ENCODE results near the gene IL18RAP.

Gene IL18RAP

GRCh38 chr2:102410952-102411351, 12.0 kb upstream of the IL18RAP start:
- H3K27me3 Mint-ChIP-seq, result no peaks in the 10 kb centered on the region
- H3K4me3 Mint-ChIP-seq, result no peak overlapping the region
- H3K36me3 Mint-ChIP-seq (ENCODE audit: low read depth), result peaks cover 5% of the 10 kb centered on the region
- peaks cover 9% of the 10 kb centered on the region for H3K9me3 Mint-ChIP-seq
- H3K27ac Mint-ChIP-seq, result no peak overlapping the region
- peaks cover 21% of the 10 kb centered on the region for H3K4me1 Mint-ChIP-seq (ENCODE audit: low read depth)

GRCh38 chr2:102412199-102412598, 10.8 kb upstream of the IL18RAP start:
- no peak overlapping the region for H3K27ac Mint-ChIP-seq
- H3K9me3 Mint-ChIP-seq, result peaks cover 12% of the 10 kb centered on the region
- no peak overlapping the region for H3K4me3 Mint-ChIP-seq
- peaks cover 9% of the 10 kb centered on the region for H3K36me3 Mint-ChIP-seq (ENCODE audit: low read depth)
- H3K27me3 Mint-ChIP-seq, result no peaks in the 10 kb centered on the region
- peaks cover 31% of the 10 kb centered on the region for H3K4me1 Mint-ChIP-seq (ENCODE audit: low read depth)

- H3K9me3 Mint-ChIP-seq, result peaks cover 4% of the 10 kb centered on the region
- H3K4me1 Mint-ChIP-seq (ENCODE audit: low read depth), result peaks cover 61% of the 10 kb centered on the region
- H3K27ac Mint-ChIP-seq, result peak overlapping the region; percentile 97
- H3K36me3 Mint-ChIP-seq (ENCODE audit: low read depth), result peaks cover 14% of the 10 kb centered on the region
- peak overlapping the region; percentile 64 for H3K4me3 Mint-ChIP-seq
- no peaks in the 10 kb centered on the region for H3K27me3 Mint-ChIP-seq
Measured at GRCh38 chr2:102417946-102418345, 5.0 kb upstream of the IL18RAP start.

DNA sequence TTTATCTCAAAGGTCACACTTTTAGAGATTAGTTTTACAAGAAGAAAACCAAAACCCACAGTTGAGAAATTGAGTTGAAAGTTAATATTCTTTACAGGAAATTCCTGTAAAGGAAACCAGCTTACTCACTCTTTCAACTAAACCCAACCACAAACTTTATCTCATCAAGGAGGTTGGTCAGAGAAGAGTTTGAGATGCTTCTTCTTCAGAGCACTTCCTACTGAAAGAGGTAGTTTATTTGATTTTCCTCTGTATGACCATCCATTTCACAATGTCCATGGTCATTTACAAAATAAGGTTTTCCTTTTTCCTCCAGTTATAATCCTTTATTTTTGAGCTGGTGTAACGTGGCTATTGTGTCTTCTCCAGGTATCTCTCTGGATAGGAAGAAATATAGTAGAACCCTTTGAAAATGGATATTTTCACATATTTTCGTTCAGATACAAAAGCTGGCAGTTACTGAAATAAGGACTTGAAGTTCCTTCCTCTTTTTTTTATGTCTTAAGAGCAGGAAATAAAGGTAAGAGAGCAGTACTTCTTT, 4.5 kb upstream of the IL18RAP start:
- no peaks in the 10 kb centered on the region for H3K27me3 Mint-ChIP-seq
- H3K4me1 Mint-ChIP-seq (ENCODE audit: low read depth), result peaks cover 66% of the 10 kb centered on the region
- peak overlapping the region; percentile 89 for H3K27ac Mint-ChIP-seq
- H3K4me3 Mint-ChIP-seq, result peak overlapping the region; percentile 82
- peaks cover 4% of the 10 kb centered on the region for H3K9me3 Mint-ChIP-seq
- H3K36me3 Mint-ChIP-seq (ENCODE audit: low read depth), result peaks cover 19% of the 10 kb centered on the region

- Mint-ChIP-seq H3K36me3 (ENCODE audit: low read depth) (peaks cover 24% of the 10 kb centered on the region), H3K4me3 (peak overlapping the region; percentile 82), H3K9me3 (peaks cover 4% of the 10 kb centered on the region), H3K27ac (peak overlapping the region; percentile 90), H3K4me1 (ENCODE audit: low read depth) (peaks cover 84% of the 10 kb centered on the region), H3K27me3 (no peaks in the 10 kb centered on the region)
Measured at GRCh38 chr2:102420290-102420689, 2.7 kb upstream of the IL18RAP start.

- Mint-ChIP-seq H3K27me3 (no peaks in the 10 kb centered on the region), H3K4me1 (ENCODE audit: low read depth) (peaks cover 89% of the 10 kb centered on the region), H3K27ac (peak overlapping the region; percentile 90), H3K36me3 (ENCODE audit: low read depth) (peaks cover 32% of the 10 kb centered on the region), H3K9me3 (no peaks in the 10 kb centered on the region), H3K4me3 (peak overlapping the region; percentile 82)
Measured at GRCh38 chr2:102421890-102422759, 835 bp upstream of the IL18RAP start.

- H3K4me3 Mint-ChIP-seq, result peak overlapping the region; percentile 82
- peaks cover 34% of the 10 kb centered on the region for H3K36me3 Mint-ChIP-seq (ENCODE audit: low read depth)
- no peaks in the 10 kb centered on the region for H3K9me3 Mint-ChIP-seq
- no peaks in the 10 kb centered on the region for H3K27me3 Mint-ChIP-seq
- peak overlapping the region; percentile 90 for H3K27ac Mint-ChIP-seq
- H3K4me1 Mint-ChIP-seq (ENCODE audit: low read depth), result peaks cover 91% of the 10 kb centered on the region
Measured at GRCh38 chr2:102423368-102423767, 408 bp downstream of the IL18RAP start.

- Mint-ChIP-seq H3K4me1 (ENCODE audit: low read depth) (peaks cover 90% of the 10 kb centered on the region), H3K27ac (peak overlapping the region; percentile 49), H3K27me3 (no peaks in the 10 kb centered on the region), H3K4me3 (peak overlapping the region; percentile 27), H3K36me3 (ENCODE audit: low read depth) (peaks cover 46% of the 10 kb centered on the region), H3K9me3 (peaks cover 6% of the 10 kb centered on the region)
Measured at GRCh38 chr2:102424754-102425153, 1.8 kb downstream of the IL18RAP start.

- Mint-ChIP-seq H3K4me3 (peak overlapping the region; percentile 6), H3K4me1 (ENCODE audit: low read depth) (peaks cover 91% of the 10 kb centered on the region), H3K27me3 (no peaks in the 10 kb centered on the region), H3K36me3 (ENCODE audit: low read depth) (peaks cover 53% of the 10 kb centered on the region), H3K27ac (no peak overlapping the region), H3K9me3 (peaks cover 7% of the 10 kb centered on the region)
Measured at GRCh38 chr2:102425441-102426132, 2.6 kb downstream of the IL18RAP start.

GRCh38 chr2:102427249-102427648, 4.3 kb downstream of the IL18RAP start:
- Mint-ChIP-seq H3K9me3 (peaks cover 7% of the 10 kb centered on the region), H3K27me3 (no peaks in the 10 kb centered on the region), H3K4me1 (ENCODE audit: low read depth) (peaks cover 92% of the 10 kb centered on the region), H3K4me3 (no peak overlapping the region), H3K36me3 (ENCODE audit: low read depth) (peaks cover 54% of the 10 kb centered on the region), H3K27ac (no peak overlapping the region)

- no peak overlapping the region for H3K27ac Mint-ChIP-seq
- H3K4me1 Mint-ChIP-seq (ENCODE audit: low read depth), result peaks cover 91% of the 10 kb centered on the region
Measured at GRCh38 chr2:102428573-102428972, 5.6 kb downstream of the IL18RAP start.

GRCh38 chr2:102432386-102432785, 9.4 kb downstream of the IL18RAP start:
- H3K4me1 Mint-ChIP-seq (ENCODE audit: low read depth), result peaks cover 86% of the 10 kb centered on the region
- peaks cover 7% of the 10 kb centered on the region for H3K9me3 Mint-ChIP-seq
- peak overlapping the region; percentile 42 for H3K27ac Mint-ChIP-seq
- no peak overlapping the region for H3K4me3 Mint-ChIP-seq
- H3K36me3 Mint-ChIP-seq (ENCODE audit: low read depth), result peaks cover 49% of the 10 kb centered on the region
- H3K27me3 Mint-ChIP-seq, result peaks cover 4% of the 10 kb centered on the region

More at GRCh38 chr2:102428573-102428972, 5.6 kb downstream of the IL18RAP start:
- Mint-ChIP-seq H3K4me3 (no peak overlapping the region), H3K27me3 (no peaks in the 10 kb centered on the region), H3K36me3 (ENCODE audit: low read depth) (peaks cover 51% of the 10 kb centered on the region), H3K9me3 (peaks cover 7% of the 10 kb centered on the region)

- Mint-ChIP-seq H3K27ac (peak overlapping the region; percentile 96), H3K4me1 (ENCODE audit: low read depth) (peaks cover 70% of the 10 kb centered on the region), H3K9me3 (peaks cover 7% of the 10 kb centered on the region), H3K36me3 (ENCODE audit: low read depth) (peaks cover 34% of the 10 kb centered on the region), H3K4me3 (no peak overlapping the region), H3K27me3 (peaks cover 4% of the 10 kb centered on the region)
Measured at GRCh38 chr2:102433973-102434654, 11.2 kb downstream of the IL18RAP start.

GRCh38 chr2:102434655-102435381, 11.9 kb downstream of the IL18RAP start:
- peaks cover 4% of the 10 kb centered on the region for H3K27me3 Mint-ChIP-seq
- peaks cover 27% of the 10 kb centered on the region for H3K36me3 Mint-ChIP-seq (ENCODE audit: low read depth)
- H3K9me3 Mint-ChIP-seq, result peaks cover under 1% of the 10 kb centered on the region

More at GRCh38 chr2:102434655-102435381, 11.9 kb downstream of the IL18RAP start:
- Mint-ChIP-seq H3K4me1 (ENCODE audit: low read depth) (peaks cover 63% of the 10 kb centered on the region), H3K4me3 (peak overlapping the region; percentile 63), H3K27ac (peak overlapping the region; percentile 96)

Data from stimulated activated naive CD8-positive, alpha-beta T cell treated with anti-CD3 and anti-CD28 coated beads, Interleukin-15, Interleukin-2, amounts not matched to agents 100 ng/mL and 50 ng/mL, for 24 hours (primary cell).